Suppressor macrophage (primary cell): Measurements from ENCODE around the gene POGZ.
"Not testable (repeated sequence)": the region's sequence is repeated elsewhere in the genome, so short reads cannot be mapped to it uniquely, and the experiment has no call there.

Source experiments
- DNase-seq, 4 experiments: peaks; one replicate each; pipeline ENCODE4 v3.0.0-alpha.2; 2020 to 2022

POGZ gene

DNA sequence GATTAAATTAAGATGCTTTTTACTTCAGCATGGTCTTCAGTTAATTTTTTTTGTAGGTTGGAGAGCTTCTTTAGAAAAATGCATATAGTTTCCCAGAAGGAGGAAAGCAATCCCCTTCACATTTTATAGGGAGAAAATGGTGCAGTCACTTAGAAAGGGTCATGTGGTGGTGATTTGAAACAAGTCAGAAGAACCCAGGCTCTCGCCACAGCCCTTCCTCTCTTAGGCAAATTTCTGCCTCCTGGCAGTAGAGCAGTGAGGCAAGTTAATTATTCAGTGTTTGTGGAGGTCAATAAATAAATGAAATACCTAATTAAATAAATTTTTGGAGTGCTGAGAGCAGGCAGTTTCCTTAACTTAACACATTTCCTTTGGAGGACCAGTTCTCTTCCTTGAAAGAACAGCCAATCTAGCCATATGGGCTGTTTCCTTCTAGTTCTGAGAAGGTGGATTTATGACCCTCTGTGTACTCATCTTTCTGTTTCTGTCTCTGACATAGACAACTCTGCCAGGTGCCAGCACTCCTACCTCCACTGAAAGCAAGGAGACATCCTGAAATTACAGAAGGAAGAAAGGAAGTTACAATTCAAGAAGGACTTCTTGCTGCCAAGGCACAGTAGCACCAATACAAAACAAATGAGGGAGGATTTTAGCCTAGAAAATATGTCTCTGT, 19.0 kb upstream of the POGZ start:
- no peak for DNase-seq

- DNase-seq, result no peak
Observed at GRCh38 chr1:151477066-151477465, 17.8 kb upstream of the POGZ start.

GRCh38 chr1:151476083-151476482, 16.8 kb upstream of the POGZ start:
- DNase-seq, result no peak

DNA sequence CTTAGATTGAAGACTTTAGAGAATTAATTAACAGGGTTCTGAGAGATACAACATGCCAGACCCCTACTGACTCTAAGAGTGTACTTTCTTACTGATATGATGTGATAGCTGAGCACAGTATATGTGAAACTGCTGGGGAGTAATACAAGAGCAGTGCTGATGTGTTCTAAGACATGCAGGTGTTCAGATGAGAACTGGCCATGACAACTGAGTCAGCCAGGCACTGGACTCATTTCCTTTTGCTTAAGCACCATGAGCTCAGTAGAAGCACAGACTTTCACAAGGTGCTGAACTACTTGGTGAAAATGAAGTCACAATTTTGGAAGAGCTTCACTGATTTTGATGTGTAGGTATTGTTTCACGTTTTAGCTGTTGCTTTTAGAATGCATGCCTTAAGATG, 15.9 kb upstream of the POGZ start:
- no peak for DNase-seq

- DNase-seq, result no peak
Observed at GRCh38 chr1:151474745-151475144, 15.5 kb upstream of the POGZ start.

GRCh38 chr1:151472856-151473731, 13.8 kb upstream of the POGZ start:
- peak; percentile 62 to 86 (median 77) for DNase-seq

- DNase-seq, result no peak
Observed at GRCh38 chr1:151465026-151465425, 5.7 kb upstream of the POGZ start.

GRCh38 chr1:151461694-151462093, 2.4 kb upstream of the POGZ start:
- DNase-seq, result peak in 1 of 4 experiments; percentile 6

GRCh38 chr1:151458802-151459330, 428 bp downstream of the POGZ start:
- peak; percentile 59 to 78 (median 72) for DNase-seq

GRCh38 chr1:151457911-151458801, 1.1 kb downstream of the POGZ start:
- DNase-seq, result peak; percentile 63 to 90 (median 83)

DNA sequence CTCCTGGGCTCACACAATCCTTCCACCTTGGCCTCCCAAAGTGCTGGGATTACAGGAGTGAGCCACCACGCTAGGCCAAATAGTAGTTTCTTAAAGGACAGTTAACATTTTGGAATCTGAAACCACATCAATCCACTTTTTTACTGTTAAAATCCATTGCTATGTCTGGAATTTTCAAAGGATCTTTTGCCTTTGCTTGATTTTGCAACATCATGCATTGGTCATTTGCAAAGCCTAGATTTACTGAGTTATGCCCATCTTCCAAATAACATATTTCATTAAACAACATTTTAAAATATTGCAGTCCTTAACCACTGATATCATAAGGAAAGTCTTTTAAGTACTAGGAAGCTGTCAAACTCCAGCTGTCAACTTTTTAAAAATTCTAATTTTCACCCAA, 3.3 kb downstream of the POGZ start:
- DNase-seq, result no peak

- DNase-seq, result no peak
Observed at GRCh38 chr1:151455231-151455630, 4.1 kb downstream of the POGZ start.

GRCh38 chr1:151447696-151448095, 11.6 kb downstream of the POGZ start:
- DNase-seq, result no peak

- DNase-seq, result no peak
Observed at GRCh38 chr1:151444783-151445177, 14.5 kb downstream of the POGZ start.

- peak; percentile 79 to 85 (median 82) for DNase-seq
Observed at GRCh38 chr1:151443846-151444782, 15.2 kb downstream of the POGZ start.

- DNase-seq, result not testable (repeated sequence)
Observed at GRCh38 chr1:151437396-151437795, 21.9 kb downstream of the POGZ start.

DNA sequence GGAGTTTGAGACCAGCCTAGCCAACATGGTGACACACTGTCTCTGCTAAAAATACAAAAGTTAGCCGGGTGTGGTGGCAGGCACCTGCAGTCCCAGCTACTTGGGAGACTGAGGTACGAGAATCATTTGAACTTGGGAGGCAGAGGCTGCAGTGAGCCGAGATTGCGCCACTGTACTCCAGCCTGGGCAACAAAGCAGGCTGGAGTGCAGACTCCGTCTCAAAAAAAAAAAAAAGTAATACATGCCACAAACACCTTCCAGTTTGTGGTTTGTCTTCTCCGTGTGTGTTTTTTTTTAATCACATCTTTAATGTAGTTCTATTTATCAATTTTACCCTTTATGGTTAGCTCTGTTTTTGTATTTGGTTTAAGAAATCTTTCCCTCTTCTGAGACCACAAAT, 22.3 kb downstream of the POGZ start:
- no peak for DNase-seq

DNA sequence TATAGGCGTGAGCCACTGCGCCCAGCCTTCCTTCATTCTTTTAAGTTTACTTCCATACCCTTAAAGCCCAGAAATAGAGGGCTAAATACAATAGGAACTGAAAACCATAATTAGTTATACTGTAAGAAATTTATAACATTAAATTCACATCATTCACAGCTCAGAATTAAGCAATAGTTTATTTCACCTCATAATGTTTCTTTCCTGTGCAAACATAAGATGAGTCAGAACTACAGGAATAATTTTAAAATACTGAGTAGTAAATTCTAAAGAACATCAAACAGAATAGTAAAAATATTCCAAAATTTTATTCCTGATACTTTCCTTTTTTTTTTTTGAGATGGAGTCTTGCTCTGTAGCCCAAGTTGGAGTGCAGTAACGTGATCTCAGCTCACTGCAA, 24.1 kb downstream of the POGZ start:
- DNase-seq, result no peak

DNA sequence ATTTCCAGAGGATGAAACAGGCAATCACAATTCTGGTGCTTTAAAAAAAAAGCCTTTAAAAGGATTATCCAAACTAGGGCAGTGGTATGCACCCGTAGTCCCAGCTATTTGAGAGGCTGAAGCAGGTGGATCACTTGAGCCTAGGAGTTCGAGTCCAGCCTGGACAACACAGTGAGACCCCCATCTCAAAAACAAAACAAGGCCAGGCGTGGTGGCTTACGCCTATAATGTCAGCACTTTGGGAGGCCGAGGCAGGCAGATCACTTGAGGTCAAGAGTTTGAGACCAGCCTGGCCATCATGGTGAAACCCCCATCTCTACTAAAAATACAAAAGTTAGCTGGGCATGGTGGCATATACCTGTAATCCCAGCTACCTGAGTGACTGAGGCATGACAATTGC, 25.5 kb downstream of the POGZ start:
- DNase-seq, result not testable (repeated sequence)

DNA sequence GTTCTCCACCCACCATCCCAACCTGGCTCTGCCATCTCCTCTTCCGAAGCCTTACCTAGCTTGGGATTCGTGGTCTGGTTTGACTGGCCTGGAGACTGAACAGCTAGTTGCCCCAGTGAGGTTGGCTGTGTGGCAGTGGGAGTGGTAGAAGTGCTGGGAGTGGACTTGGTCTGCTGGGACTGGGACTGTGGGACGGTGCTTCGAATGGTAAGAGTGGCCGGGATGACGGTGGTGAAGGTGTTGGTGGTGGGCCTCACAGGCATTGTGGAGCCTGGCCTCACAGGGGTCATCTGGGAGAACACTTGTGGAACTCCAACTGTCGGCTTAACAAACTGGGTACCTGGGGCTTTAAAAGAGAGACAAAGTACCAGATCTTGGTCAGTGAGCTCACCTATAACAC, 31.2 kb downstream of the POGZ start:
- no peak for DNase-seq

DNA sequence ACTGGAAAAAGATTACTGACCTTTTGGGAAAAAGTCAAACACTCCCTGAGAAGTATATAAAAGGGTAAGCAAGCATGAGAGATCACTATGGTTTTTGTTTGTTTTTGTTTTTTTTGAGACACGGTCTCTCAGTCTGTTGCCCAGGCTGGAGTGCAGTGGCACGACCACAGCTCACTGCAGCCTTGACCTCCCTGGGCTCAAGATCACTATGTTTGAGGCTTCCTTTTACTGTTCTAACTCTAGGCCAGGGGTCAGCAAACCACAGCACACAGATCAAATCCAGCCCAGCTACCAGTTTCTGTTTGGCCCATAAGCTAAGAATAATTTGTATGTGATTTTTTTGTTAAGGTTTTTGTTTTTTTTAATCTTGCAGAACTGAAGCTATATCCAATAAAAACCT, 34.2 kb downstream of the POGZ start:
- no peak for DNase-seq

DNA sequence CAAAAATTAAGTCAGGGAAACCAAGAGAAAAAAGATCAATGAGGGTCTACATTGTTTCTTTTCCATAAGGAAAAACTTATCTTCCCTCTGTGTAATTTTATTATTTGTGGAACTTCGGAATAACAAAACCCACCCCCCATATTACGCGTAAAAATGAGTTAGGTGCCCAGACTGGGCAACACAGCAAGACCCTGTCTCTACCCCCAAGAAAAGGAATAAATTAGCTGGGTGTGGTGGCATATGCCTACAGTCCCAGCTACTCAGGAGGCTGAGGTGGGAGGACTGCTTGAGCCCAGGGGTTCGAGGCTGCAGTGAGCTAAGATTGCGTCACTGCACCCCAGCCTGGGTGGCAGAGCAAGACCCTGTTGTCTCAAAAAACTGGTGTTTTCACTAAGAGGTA, 39.5 kb downstream of the POGZ start:
- DNase-seq, result no peak
